ENCODE results near the gene ALPP.
"Not testable (repeated sequence)": the region's sequence is repeated elsewhere in the genome, so short reads cannot be mapped to it uniquely, and the experiment has no call there.

Gene ALPP

GRCh38 chr2:232379610-232380590 lies 1.3 kb downstream of the ALPP start:
- DNase-seq (ENCODE audit: low read depth in 2 of 2, low spot score in 1 of 2), result not testable (repeated sequence)

GRCh38 chr2:232381204-232382031 lies 2.9 kb downstream of the ALPP start:
- not testable (repeated sequence) for DNase-seq (ENCODE audit: low read depth in 2 of 2, low spot score in 1 of 2)

- no peak for DNase-seq (ENCODE audit: low read depth in 2 of 2, low spot score in 1 of 2)
These were observed 4.0 kb downstream of the ALPP start for GRCh38 chr2:232382331-232383225.

DNA sequence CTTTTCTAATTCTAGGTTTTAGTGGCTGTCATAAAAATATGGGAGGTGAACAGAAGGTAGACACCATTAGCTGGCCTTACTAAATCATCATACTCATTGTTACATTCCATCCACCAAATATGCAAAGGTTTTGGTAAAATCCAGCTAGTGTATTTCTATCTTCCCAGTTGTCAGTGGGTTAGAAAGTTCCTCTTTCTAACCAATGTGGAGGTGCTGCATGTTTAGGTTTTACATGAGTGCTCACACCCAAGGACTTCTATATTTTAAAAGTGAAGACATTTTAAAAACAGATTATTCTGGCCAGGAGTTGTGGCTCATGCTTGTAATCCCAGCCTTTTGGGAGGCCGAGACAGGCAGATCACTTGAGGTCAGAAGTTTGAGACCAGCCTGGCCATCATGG lies 5.9 kb downstream of the ALPP start:
- DNase-seq (ENCODE audit: low read depth in 2 of 2, low spot score in 1 of 2), result no peak

- DNase-seq (ENCODE audit: low read depth in 2 of 2, low spot score in 1 of 2), result not testable (repeated sequence)
These were observed 6.5 kb downstream of the ALPP start for GRCh38 chr2:232385058-232385457.

GRCh38 chr2:232385660-232386489 lies 7.3 kb downstream of the ALPP start:
- no peak for DNase-seq (ENCODE audit: low read depth in 2 of 2, low spot score in 1 of 2)

DNA sequence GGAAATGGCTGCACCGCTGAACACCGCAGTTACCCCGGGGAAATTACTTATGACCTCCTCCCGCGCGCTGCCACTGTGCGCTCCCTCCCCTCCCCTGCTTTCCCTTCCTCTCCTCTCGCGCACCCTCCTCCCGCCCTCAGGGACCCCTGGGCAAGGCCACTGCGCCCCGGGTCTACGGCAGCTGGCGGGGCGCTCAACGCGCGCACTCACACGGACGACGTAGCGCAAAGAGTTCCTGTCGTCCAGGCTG lies 7.9 kb downstream of the ALPP start:
- no peak for DNase-seq (ENCODE audit: low read depth in 2 of 2, low spot score in 1 of 2)

GRCh38 chr2:232386740-232387450 lies 8.3 kb downstream of the ALPP start:
- DNase-seq (ENCODE audit: low read depth in 2 of 2, low spot score in 1 of 2), result no peak

DNA sequence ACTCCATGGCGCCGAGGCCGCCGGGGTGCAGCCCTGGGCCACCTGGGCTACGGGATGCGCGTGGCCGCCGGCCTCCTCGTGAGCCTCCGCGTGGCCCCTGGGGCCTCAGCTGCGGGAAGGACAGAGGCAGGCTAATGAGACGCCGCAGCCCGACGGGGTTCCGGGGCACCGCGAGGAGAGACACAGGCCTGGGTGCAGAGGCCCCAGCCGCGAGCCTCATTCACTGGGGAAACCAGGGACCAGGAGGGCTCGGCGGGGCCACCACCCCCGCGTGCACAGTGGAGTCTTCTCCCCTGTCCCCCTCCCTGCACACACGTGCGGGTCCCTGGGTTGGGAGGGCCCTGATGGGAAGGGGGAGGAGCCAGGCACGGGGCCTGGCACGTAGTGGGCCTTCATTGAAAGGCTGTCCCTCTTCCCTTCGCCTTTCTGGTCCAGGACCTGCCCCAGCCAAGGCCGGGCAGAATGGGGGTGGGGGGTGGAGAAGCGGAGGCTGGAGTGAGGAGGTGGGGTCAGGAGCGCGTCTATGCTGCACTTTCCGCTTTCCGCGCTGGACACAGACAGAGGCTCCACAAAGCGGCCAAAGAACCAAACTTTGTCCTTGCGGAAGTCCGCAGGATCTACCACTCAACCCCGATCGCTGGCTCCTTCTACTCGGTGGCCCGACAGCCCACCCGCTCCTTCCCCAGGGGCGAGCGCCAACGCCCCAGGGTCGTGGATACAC lies 9.1 kb downstream of the ALPP start:
- DNase-seq (ENCODE audit: low read depth in 2 of 2, low spot score in 1 of 2), result no peak

GRCh38 chr2:232388324-232388891 lies 9.9 kb downstream of the ALPP start:
- no peak for DNase-seq (ENCODE audit: low read depth in 2 of 2, low spot score in 1 of 2)

DNA sequence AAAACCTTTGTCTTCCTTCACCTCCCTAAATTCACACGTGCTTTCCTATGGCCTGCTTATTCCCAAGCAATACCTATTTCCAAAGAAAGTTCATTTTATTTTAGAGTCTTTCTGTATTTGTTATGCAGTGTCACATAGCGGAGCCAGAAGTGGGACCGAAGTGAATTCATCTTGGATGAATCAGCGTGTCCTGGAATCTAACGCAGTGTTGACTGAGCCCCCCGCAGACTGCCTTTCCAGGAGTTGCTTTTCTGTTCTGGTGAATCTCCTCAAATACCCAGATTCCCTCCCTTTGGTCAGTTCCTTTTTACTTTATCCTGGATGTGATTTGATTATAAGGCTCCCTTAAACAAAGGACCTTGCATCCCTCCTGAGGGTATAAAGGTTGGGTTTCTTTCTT lies 10.8 kb downstream of the ALPP start:
- no peak for DNase-seq (ENCODE audit: low read depth in 2 of 2, low spot score in 1 of 2)

DNA sequence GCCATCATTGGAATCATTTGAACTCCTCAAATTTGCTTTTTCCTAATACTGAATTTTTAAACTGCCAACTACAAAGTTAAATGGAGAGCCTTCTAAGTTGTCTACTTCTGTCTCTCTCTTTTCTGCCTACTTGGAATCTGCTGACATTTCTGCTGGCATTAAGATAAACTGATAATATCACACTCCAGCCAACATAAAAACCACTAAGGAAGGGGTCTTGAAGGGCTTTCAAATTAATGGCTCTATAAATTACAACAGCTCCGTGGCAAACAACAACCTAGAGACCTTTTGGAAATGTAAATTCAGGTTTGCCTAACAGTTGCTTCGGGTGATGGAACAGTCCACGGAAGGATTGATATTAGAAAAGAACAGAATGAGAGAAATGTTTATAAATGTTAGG lies 12.1 kb downstream of the ALPP start:
- no peak for DNase-seq (ENCODE audit: low read depth in 2 of 2, low spot score in 1 of 2)

- no peak for DNase-seq (ENCODE audit: low read depth in 2 of 2, low spot score in 1 of 2)
These were observed 15.0 kb downstream of the ALPP start for GRCh38 chr2:232393556-232393955.

DNA sequence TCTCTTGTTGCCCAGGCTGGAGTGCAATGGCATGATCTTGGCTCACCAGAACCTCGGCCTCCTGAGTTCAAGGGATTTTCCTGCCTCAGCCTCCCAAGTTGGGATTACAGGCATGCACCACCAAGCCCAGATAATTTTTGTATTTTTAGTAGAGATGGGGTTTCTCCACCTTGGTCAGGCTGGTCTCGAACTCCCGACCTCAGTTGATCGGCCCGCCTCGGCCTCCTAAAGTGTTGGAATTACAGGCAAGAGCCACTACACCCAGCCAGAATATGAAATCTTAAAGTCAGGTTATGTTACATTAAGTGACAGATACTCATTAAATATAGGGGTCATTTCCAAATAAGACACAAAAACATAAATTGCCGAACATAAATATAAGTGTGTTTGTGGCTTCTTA lies 15.9 kb downstream of the ALPP start:
- DNase-seq (ENCODE audit: low read depth in 2 of 2, low spot score in 1 of 2), result not testable (repeated sequence)

GRCh38 chr2:232395586-232395985 lies 17.0 kb downstream of the ALPP start:
- DNase-seq (ENCODE audit: low read depth in 2 of 2, low spot score in 1 of 2), result no peak

GRCh38 chr2:232396683-232397082 lies 18.1 kb downstream of the ALPP start:
- no peak for DNase-seq (ENCODE audit: low read depth in 2 of 2, low spot score in 1 of 2)

GRCh38 chr2:232398293-232399034 lies 19.9 kb downstream of the ALPP start:
- no peak for DNase-seq (ENCODE audit: low read depth in 2 of 2, low spot score in 1 of 2)

All from stimulated activated CD8-positive, alpha-beta memory T cell treated with anti-CD3 and anti-CD28 coated beads, Interleukin-4, amount 100 ng/mL, for 4 hours (primary cell).